Endothelial cell of hepatic sinusoid (primary cell): Measurements from ENCODE around the gene CBX5.
"Not testable (repeated sequence)": the region's sequence is repeated elsewhere in the genome, so short reads cannot be mapped to it uniquely, and the experiment has no call there.

Source experiments
- in situ Hi-C: cut with HindIII; loops from 2 replicates; pipeline ENCODE4 v1.10.0; 2017; ENCODE audit warnings: low sequenced_read_pairs

CBX5 gene

GRCh38 chr12:54204316-54204715 is 75.6 kb downstream of the CBX5 start:
- in situ Hi-C loops: no loop called here

- in situ Hi-C loops: no loop called here
These were observed 78.7 kb downstream of the CBX5 start for GRCh38 chr12:54201001-54201794.

DNA sequence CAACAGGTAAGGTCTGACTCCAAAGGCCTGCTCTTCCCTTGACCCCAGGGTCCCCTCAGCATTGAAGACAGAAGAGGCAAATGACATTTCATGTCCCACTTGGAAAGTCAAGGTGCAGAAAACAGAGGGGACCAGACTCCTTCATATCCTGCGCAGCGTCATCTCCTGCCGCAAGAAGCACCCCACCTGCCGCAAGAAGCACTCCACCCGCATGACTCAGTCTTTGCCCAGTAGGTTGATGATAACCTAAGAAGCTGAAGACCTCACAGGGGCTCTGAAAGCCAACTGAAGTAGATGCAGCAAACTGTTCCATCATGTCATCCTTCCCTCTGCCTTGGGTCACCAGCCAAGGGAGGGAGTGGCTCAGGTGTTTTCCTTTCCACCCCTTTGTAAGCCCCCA is 79.5 kb downstream of the CBX5 start:
- in situ Hi-C loops: no loop called here

DNA sequence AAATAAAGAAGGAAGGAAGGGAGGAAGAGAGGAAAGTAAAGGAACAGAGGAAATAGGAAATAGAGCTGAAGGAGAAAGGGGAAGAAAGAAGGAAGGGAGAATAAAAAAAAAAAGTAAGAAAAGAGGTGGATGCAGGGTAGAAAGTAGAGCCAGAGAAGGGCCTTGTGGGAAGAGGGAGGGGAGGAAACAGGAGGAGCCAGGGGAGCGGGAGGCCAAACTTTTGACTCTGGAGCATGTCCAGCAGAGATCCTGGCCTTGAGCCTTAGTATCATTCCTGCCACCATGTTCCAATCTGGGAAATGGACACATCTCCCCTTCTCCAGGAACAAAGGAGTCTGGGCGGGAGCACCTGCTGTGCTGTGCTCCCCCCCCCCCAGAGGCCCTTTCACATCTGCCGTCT is 80.0 kb downstream of the CBX5 start:
- in situ Hi-C loops: no loop called here

DNA sequence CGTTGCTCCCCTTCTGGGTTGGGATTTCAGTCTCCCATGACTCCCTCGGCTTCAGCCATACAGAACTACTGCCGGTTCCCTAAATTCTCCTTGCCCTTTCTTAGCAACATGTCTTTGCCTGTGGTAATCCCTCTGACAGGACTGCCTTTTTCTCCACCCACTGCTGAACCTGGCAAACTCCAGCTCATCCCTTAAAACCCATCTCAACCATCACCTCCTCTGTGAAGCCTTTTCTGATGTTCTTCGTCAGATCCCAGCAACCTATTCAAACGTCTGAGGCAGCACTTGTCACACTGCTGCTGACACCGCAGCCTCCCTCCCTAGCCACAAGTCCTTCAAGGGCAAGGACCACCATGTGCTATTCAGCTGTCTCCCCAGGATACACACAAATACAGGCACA is 80.9 kb downstream of the CBX5 start:
- in situ Hi-C loops: no loop called here

DNA sequence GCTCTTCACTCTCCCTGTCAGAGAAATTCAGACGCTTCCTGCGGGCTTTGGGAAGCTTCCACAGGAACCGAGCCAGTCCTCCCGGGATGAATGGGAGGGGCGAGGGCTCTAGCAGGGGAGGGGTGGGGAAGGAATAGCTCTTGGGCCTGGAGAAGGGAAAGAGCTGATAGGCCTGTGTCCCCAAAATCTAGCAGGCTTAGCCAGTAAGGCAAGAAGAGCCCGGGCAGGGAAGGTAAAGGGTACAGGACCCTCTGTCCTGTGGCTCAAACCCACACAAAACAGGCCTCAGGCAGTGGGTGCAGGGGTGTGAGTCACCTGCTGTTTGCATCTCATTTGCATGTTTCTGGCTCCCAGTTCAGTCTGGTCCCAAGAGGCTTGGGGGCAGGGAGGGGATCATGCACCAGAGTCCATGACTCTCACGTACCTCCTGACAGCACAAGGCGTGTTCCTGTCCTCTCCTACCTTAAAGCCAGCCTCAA is 82.5 kb downstream of the CBX5 start:
- in situ Hi-C loops: no loop called here

DNA sequence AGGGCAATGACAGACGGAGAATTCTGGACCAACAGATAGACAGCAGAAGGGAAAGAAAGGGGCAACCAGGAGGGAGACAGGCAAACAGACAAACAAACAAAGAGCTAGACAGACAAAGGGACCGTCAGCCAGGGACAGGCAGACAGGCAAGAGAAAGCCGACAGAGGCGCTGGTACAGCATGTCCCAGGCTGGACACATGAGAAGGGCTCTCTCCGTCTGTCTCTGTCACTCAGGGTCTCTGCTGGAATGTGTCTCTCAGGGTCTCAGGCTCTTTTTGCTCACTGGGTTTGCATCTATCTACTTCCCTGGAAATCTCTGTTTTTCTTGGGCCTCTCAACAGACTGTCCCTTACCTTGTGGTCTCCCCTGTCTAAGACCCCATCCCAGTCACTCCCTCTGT is 82.9 kb downstream of the CBX5 start:
- in situ Hi-C loops: no loop called here

- in situ Hi-C loops: no loop called here
These were observed 83.5 kb downstream of the CBX5 start for GRCh38 chr12:54196396-54196795.

DNA sequence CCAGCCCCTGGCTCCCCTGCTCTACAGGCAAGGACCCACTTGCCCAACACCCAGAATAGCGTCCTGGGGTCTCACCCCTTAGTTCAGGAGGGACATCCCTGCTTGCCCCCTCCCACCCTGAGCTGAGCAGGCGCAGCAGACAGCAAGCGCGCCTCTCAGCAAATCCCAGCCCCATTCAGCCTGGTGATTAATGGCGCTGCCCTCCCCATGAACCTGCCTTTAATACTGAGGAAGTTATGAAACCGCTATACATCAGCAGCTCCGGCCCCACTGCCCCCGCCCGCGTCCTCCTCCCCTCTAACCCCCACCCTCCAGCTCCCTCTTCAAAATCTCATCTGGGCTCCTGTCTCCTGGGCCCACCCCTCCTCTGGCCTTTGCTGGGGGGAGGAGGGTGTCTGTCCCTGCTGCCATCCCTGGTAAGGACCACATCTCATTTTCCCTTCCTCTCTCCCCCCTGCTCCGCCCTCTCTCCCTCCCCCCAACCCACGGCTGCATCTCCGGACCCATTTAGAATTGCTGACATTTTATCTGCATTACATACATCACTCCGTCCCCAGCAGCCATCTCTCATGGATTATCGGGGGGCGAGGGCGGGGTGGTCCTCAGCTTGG is 84.1 kb downstream of the CBX5 start:
- in situ Hi-C loops: no loop called here

DNA sequence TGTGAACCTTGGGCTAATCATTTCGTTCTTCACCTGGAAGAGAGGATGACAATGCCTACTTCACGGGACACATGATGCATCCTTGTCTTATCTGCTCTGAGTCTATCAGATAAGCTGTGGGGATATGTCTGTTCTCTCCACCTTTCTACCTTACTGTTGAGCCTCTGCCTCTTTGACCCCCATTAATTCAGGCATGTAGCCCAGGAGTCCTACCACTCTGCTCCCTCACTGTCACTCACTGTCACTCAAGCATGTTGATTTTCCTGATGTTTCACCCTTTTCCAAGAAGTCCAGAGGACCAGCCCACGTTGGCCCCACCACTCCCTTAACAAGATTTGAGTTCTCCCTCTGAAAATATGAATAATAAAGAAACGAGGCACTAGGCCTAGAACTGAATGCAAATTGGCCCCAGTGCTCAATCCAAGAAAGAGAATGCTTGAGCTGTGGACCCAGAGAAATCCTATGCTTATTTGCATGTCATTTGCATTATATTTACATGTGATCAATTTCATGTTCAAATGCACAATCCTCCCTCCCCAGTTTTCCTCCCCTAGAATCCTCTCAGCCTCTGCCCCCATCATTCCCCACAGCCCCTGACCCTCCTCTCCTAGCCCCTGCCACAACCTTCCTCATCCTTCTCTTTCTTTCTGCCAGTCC is 84.7 kb downstream of the CBX5 start:
- in situ Hi-C loops: no loop called here

- in situ Hi-C loops: not testable (repeated sequence)
These were observed 85.3 kb downstream of the CBX5 start for GRCh38 chr12:54194611-54195010.

DNA sequence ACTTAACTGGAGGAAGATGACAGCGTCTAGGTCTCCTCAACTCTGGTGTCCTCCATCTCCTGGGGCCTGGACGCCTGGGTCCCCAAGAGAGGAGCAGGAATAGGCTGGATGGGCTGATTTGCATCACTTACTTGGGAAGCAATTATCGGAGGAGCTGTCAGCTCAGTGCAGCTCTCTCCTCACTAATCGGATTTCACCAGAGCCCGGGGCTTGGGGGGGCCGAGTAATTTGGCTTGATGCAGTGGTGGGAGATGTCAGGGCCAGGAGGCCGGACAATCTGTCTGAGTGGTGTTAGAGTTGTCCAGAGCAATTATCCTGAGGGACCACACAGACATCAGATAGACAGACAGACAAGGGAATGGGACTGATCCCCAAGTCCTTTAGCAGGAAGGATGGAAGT is 86.5 kb downstream of the CBX5 start:
- in situ Hi-C loops: no loop called here

GRCh38 chr12:54191550-54192022 is 88.3 kb downstream of the CBX5 start:
- in situ Hi-C loops: no loop called here

DNA sequence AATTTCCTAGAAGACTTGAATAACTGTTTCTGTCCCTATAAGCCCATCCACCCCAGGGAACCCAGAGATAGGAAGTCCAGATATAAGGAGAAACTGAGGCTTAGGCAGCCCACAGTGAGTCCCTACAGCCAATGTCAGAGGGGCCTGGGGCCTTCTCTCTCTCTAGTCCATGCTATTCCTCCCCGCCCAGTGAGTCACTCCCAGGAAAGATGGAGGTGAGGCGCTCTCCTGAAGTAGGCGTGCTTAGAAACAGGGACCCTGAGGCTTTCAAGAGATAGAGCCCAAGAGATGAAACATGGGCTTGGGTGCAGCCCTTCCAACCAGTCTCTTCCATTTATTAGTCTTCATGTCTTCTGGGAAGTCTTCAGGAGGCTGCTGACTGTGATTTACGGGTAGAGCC is 88.8 kb downstream of the CBX5 start:
- in situ Hi-C loops: no loop called here

GRCh38 chr12:54189198-54189539 is 90.8 kb downstream of the CBX5 start:
- in situ Hi-C loops: loop anchor here (5.0 kb wide), 2 partner anchors 47 to 172 kb away; no protein-coding TSS in a partner anchor

DNA sequence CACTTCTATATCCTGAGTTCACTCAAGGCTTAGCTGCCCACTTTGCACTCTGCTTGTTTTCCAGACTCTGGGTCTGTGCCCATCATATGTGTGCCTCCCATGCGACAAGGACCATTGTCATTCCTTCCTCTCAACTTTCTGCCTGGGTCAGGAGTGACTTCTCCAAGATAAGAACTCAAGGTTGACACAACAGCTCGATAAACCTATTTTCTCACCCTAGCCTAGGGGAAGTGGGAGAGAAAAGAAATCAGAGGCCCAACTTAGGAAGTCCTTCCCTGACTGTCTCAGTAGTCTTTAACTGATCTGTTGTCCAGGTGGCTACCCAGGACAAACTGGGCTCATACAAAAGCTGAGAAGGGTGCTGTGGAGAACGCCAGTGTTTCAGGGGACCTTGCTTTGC is 92.8 kb downstream of the CBX5 start:
- in situ Hi-C loops: loop anchor here (5.0 kb wide), 2 partner anchors 45 to 170 kb away; no protein-coding TSS in a partner anchor

- in situ Hi-C loops: loop anchor here (5.0 kb wide), 2 partner anchors 44 to 169 kb away; no protein-coding TSS in a partner anchor
These were observed 94.0 kb downstream of the CBX5 start for GRCh38 chr12:54185919-54186318.

DNA sequence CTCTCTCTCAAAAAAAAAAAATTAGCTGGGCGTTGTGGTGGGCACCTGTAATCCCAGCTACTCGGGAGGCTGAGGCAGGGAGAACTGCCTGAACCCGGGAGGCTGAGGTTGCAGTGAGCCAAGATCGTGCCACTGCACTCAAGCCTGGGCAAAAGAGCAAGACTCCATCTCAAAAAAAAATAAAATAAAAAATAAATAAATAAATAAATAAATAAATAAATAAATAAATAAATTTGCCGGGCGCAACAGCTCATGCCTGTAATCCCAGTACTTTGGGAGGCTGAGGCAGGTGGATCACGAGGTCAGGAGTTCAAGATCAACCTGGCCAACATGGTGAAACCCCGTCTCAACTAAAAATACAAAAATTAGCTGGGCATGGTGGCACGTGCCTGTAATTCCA is 94.6 kb downstream of the CBX5 start:
- in situ Hi-C loops: loop anchor here (5.0 kb wide), 2 partner anchors 43 to 168 kb away; no protein-coding TSS in a partner anchor

GRCh38 chr12:54184024-54184805 is 95.7 kb downstream of the CBX5 start:
- in situ Hi-C loops: no loop called here

GRCh38 chr12:54182981-54183380 is 96.9 kb downstream of the CBX5 start:
- in situ Hi-C loops: no loop called here

DNA sequence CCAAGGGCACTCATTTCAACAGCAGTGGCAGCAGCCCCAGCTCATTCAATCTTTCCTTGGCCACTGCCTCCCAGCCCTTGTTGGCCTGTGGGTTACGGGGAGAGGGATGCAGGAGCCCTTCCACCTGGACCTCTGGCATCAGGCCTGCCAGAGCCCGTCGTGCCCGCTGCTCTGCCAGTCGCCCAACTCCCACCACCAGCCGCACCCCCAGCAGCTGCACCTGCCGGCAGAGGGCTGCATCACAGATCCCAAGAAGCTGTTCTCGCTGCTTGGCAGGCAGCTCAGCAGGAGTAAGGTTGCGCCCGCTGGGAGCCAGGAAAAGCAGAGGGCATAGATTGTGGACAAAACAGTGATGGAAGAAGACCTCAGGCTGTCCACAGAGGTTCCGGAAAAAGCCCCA is 97.8 kb downstream of the CBX5 start:
- in situ Hi-C loops: no loop called here
